Astrocyte (in vitro differentiated cells and primary cell): ENCODE measurements around the gene HOXD13. TPM values are rescaled to one million over a fixed set of nuclear protein-coding genes. Genes with fewer than 3 reads are reported as not detected.
A peak's percentile ranks its signal among the peaks of the same experiment; 100 is the strongest.

Source experiments
- DNase-seq: peaks from one replicate; pipeline ENCODE4 v3.0.0-alpha.2; 2010; ENCODE audit warnings: low read depth
- FAIRE-seq: peaks from 2 replicates; lab custom pipeline; 2011; peaks lifted over from hg19 to GRCh38; lab: Jason Lieb, UNC
- H2AFZ ChIP-seq: 2 replicates; pipeline ENCODE4 v1.6.0; 2012; ENCODE audit warnings: low read depth, low read length, inconsistent platforms
- H3K27ac ChIP-seq: 2 replicates; pipeline ENCODE4 v1.5.1; 2011; ENCODE audit warnings: low read depth, low read length, inconsistent platforms
- H3K27me3 ChIP-seq: 2 replicates; pipeline ENCODE4 v1.6.0; 2011; ENCODE audit warnings: low read length, inconsistent platforms; ENCODE audit not compliant: insufficient read depth
- H3K36me3 ChIP-seq: 2 replicates; pipeline ENCODE4 v1.5.1; 2011; ENCODE audit warnings: low read length, inconsistent platforms; ENCODE audit not compliant: insufficient read depth
- H3K4me1 ChIP-seq: 2 replicates; pipeline ENCODE4 v1.5.1; 2011; ENCODE audit warnings: low read length, inconsistent platforms; ENCODE audit not compliant: insufficient read depth
- H3K4me2 ChIP-seq: 2 replicates; pipeline ENCODE4 v1.6.0; 2012; ENCODE audit warnings: low read length, inconsistent platforms
- H3K4me3 ChIP-seq: 2 replicates; pipeline ENCODE4 v1.5.1; 2011; ENCODE audit warnings: low read depth, mild to moderate bottlenecking, low read length, inconsistent platforms; ENCODE audit not compliant: insufficient read depth
- H3K79me2 ChIP-seq: 2 replicates; pipeline ENCODE4 v1.6.0; 2012; ENCODE audit warnings: mild to moderate bottlenecking, low read length, inconsistent platforms; ENCODE audit not compliant: insufficient read depth
- H3K9ac ChIP-seq: 2 replicates; pipeline ENCODE4 v1.6.0; 2012; ENCODE audit warnings: mild to moderate bottlenecking, low read length, inconsistent platforms
- H3K9me3 ChIP-seq: 2 replicates; pipeline ENCODE4 v1.5.1; 2012; ENCODE audit warnings: low read depth, mild to moderate bottlenecking, low read length, inconsistent platforms; ENCODE audit not compliant: insufficient read depth
- H4K20me1 ChIP-seq: 2 replicates; pipeline ENCODE4 v1.6.0; 2012; ENCODE audit warnings: low read length, inconsistent platforms; ENCODE audit not compliant: insufficient read depth
- H3K27ac Mint-ChIP-seq: one replicate; pipeline ENCODE4 v1.8.0; 2021; ENCODE audit warnings: mild to moderate bottlenecking, mixed read lengths; ENCODE audit not compliant: unreplicated experiment
- H3K27me3 Mint-ChIP-seq: one replicate; pipeline ENCODE4 v1.8.0; 2021; ENCODE audit warnings: low read depth, mixed read lengths; ENCODE audit not compliant: unreplicated experiment
- H3K36me3 Mint-ChIP-seq: one replicate; pipeline ENCODE4 v1.8.0; 2021; ENCODE audit warnings: low read depth, mixed read lengths; ENCODE audit not compliant: unreplicated experiment
- H3K4me1 Mint-ChIP-seq: one replicate; pipeline ENCODE4 v1.8.0; 2021; ENCODE audit warnings: low read depth, mixed read lengths; ENCODE audit not compliant: unreplicated experiment
- H3K4me3 Mint-ChIP-seq: one replicate; pipeline ENCODE4 v1.8.0; 2021; ENCODE audit warnings: mild to moderate bottlenecking, moderate library complexity, mixed read lengths; ENCODE audit not compliant: unreplicated experiment
- H3K9me3 Mint-ChIP-seq: one replicate; pipeline ENCODE4 v1.8.0; 2021; ENCODE audit warnings: mild to moderate bottlenecking, mixed read lengths; ENCODE audit not compliant: unreplicated experiment
- CTCF ChIP-seq: IDR thresholded peaks from 2 replicates; pipeline ENCODE4 v1.5.1; 2011; ENCODE audit warnings: low read depth, mild to moderate bottlenecking, inconsistent platforms, low read length, moderate library complexity; ENCODE audit not compliant: insufficient read depth
- EZH2 ChIP-seq: IDR thresholded peaks from 2 replicates; pipeline ENCODE4 v1.6.1; 2012; ENCODE audit warnings: mild to moderate bottlenecking, low read length, inconsistent platforms; ENCODE audit not compliant: insufficient read depth
- total RNA-seq: library from RNA; stranded (reverse); gene quantifications from 2 replicates; pipeline ENCODE4 v1.2.1, GENCODE V29; 2021

The HOXD13 gene
- total RNA-seq, 1 donor from 2014 or later = not detected

GRCh38 chr2:176093898-176094249 lies 1.4 kb downstream of the HOXD13 start:
- peaks cover 4% of the 10 kb centered on the region for H3K4me1 Mint-ChIP-seq
- Histone ChIP-seq H3K27me3 (peaks cover 95% of the 10 kb centered on the region), H3K79me2 (no peaks in the 10 kb centered on the region), H3K36me3 (no peaks in the 10 kb centered on the region), H3K4me1 (peaks cover 7% of the 10 kb centered on the region), H4K20me1 (peaks cover 10% of the 10 kb centered on the region), H3K9me3 (peaks cover 4% of the 10 kb centered on the region), H3K4me2 (no peak overlapping the region), H2AFZ (no peak overlapping the region), H3K9ac (no peak overlapping the region), H3K27ac (no peak overlapping the region), H3K4me3 (no peak overlapping the region)
- peaks cover 30% of the 10 kb centered on the region for H3K9me3 Mint-ChIP-seq
- no peak overlapping the region for H3K4me3 Mint-ChIP-seq
- DNase-seq (no peak), FAIRE-seq (no peak)
- H3K27ac Mint-ChIP-seq = peak overlapping the region; percentile 79
- TF ChIP-seq EZH2 = no peak
- no peak for TF ChIP-seq CTCF
- H3K36me3 Mint-ChIP-seq = peaks cover 3% of the 10 kb centered on the region
- peaks cover 89% of the 10 kb centered on the region for H3K27me3 Mint-ChIP-seq

- H3K4me1 ChIP-seq = peaks cover 7% of the 10 kb centered on the region
- H3K4me1 Mint-ChIP-seq = peaks cover 4% of the 10 kb centered on the region
- H3K36me3 ChIP-seq = no peaks in the 10 kb centered on the region
- no peak overlapping the region for H3K4me3 ChIP-seq
- FAIRE-seq (no peak), DNase-seq (no peak)
- no peak overlapping the region for H2AFZ ChIP-seq
- H3K4me2 ChIP-seq = no peak overlapping the region
- peaks cover 29% of the 10 kb centered on the region for H3K9me3 Mint-ChIP-seq
- TF ChIP-seq CTCF = no peak
- TF ChIP-seq EZH2 = no peak
- H3K79me2 ChIP-seq = no peaks in the 10 kb centered on the region
- peaks cover 89% of the 10 kb centered on the region for H3K27me3 Mint-ChIP-seq
- no peak overlapping the region for H3K27ac Mint-ChIP-seq
- peaks cover 3% of the 10 kb centered on the region for H3K36me3 Mint-ChIP-seq
- H3K27ac ChIP-seq = no peak overlapping the region
- H3K9ac ChIP-seq = no peak overlapping the region
- H3K27me3 ChIP-seq = peaks cover 95% of the 10 kb centered on the region
- H4K20me1 ChIP-seq = peaks cover 10% of the 10 kb centered on the region
- peaks cover 4% of the 10 kb centered on the region for H3K9me3 ChIP-seq
- no peak overlapping the region for H3K4me3 Mint-ChIP-seq
Observed at GRCh38 chr2:176094349-176094748, 1.8 kb downstream of the HOXD13 start.

- FAIRE-seq = no peak
- H3K27me3 Mint-ChIP-seq = peaks cover 85% of the 10 kb centered on the region
- H3K4me1 Mint-ChIP-seq = peaks cover 4% of the 10 kb centered on the region
- no peak overlapping the region for H3K27ac ChIP-seq
- H3K27ac Mint-ChIP-seq = no peak overlapping the region
- peaks cover 3% of the 10 kb centered on the region for H3K36me3 Mint-ChIP-seq
- H2AFZ ChIP-seq = no peak overlapping the region
- H3K27me3 ChIP-seq = peaks cover 95% of the 10 kb centered on the region
- TF ChIP-seq CTCF (no peak), EZH2 (peak; percentile 26)
- H3K4me3 ChIP-seq = no peak overlapping the region
- no peaks in the 10 kb centered on the region for H3K79me2 ChIP-seq
- peaks cover 30% of the 10 kb centered on the region for H3K9me3 Mint-ChIP-seq
- peaks cover 5% of the 10 kb centered on the region for H3K9me3 ChIP-seq
- H3K4me2 ChIP-seq = no peak overlapping the region
- no peak overlapping the region for H3K9ac ChIP-seq
- H4K20me1 ChIP-seq = peaks cover 5% of the 10 kb centered on the region
- no peak for DNase-seq
- H3K4me3 Mint-ChIP-seq = no peak overlapping the region
- peaks cover 7% of the 10 kb centered on the region for H3K4me1 ChIP-seq
- no peaks in the 10 kb centered on the region for H3K36me3 ChIP-seq
Observed at GRCh38 chr2:176095421-176095820, 2.9 kb downstream of the HOXD13 start.
